ENCODE measurements around the gene CFAP77. TPM values are rescaled to one million over a fixed set of nuclear protein-coding genes. Genes with fewer than 3 reads are reported as not detected.

The CFAP77 gene
- total and polyA plus RNA-seq, 10 of the 15 experiments (the other 5 are each of a cell fraction or from before 2014, with no cell fraction given), result 0.33 TPM; not detected in 9

DNA sequence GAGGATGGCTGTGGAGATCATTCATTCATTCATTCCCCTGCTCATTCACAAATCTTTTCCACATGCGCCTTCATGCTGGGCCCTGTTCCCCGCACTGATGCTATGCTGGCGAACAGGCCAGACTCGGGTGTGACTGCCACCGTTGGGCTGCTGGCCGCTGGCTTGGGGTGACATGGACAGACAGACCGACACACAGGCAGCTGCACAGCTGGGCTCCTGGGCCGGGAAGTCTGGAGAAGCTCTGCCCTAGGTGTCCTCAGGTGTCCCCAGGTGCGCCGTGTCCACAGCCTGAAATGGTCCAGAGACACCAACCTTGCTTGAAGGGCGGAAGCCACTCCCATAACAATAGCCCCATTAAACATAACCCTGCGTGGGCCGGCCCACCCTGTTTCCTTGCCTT, 137.4 kb downstream of the CFAP77 start:
- ChIA-PET SMC1A (ENCODE audit: uncharacterized antibody, unreplicated experiment) (no interaction called here), RAD21 (ENCODE audit: unreplicated experiment) (no interaction called here), POLR2A (no interaction called here), CTCF (no interaction called here)
- no peak overlapping the region for H3K4me3 ChIP-seq
- H3K36me3 ChIP-seq (ENCODE audit: control insufficient read depth in 2 of 2, insufficient read depth in 2 of 2, low read length in 1 of 2), result no peaks in the 10 kb centered on the region
- H3K27ac ChIP-seq (ENCODE audit: control insufficient read depth, insufficient read depth), result no peak overlapping the region
- no peaks in the 10 kb centered on the region for H4K20me1 ChIP-seq (ENCODE audit: control insufficient read depth, insufficient read depth)
- no peak overlapping the region for H3K4me2 ChIP-seq (ENCODE audit: control insufficient read depth, insufficient read depth)
- FAIRE-seq, result no peak
- H3K4me1 ChIP-seq (ENCODE audit: control insufficient read depth, insufficient read depth, low read length), result no peaks in the 10 kb centered on the region
- TF ChIP-seq JUNB (IDR thresholded peaks at IDR 0.05) (no peak), RELA (IDR thresholded peaks at IDR 0.05; ENCODE audit: borderline replicate concordance, partially characterized antibody) (no peak), SMARCA5 (IDR thresholded peaks at IDR 0.05) (no peak), ZNF217 (IDR thresholded peaks at IDR 0.05) (no peak), GABPA (IDR thresholded peaks at IDR 0.05; ENCODE audit: low read depth) (no peak)
- intact Hi-C loops (cut with micrococcal nuclease; ENCODE audit: unreplicated experiment), result no loop called here
- no peak overlapping the region for H2AFZ ChIP-seq (ENCODE audit: control insufficient read depth, low read depth, low read length)
- no peak for DNase-seq (ENCODE audit: low read depth, low spot score)
- in situ Hi-C loops (cut with MboI), result no loop called here
- ATAC-seq, result no peak
- no peaks in the 10 kb centered on the region for H3K9me3 ChIP-seq (replicated peaks; ENCODE audit: control insufficient read depth, insufficient read depth, low read length)
- no TSS peak for BruUV-seq (replicated peaks)
- no peaks in the 10 kb centered on the region for H3K79me2 ChIP-seq (ENCODE audit: control insufficient read depth, insufficient read depth, low read length)
- WGBS (ENCODE audit: insufficient coverage, insufficient replicate concordance, low lambda C conversion rate, missing lambda C conversion rate), result 57% methylated on average over 13 of the region's 13 CpGs
- H3K9ac ChIP-seq (ENCODE audit: control insufficient read depth, insufficient read depth, low read length), result no peak overlapping the region
- no peaks in the 10 kb centered on the region; a peak in 2 of 4 replicates for H3K27me3 ChIP-seq (replicated peaks in 1 of 2; ENCODE audit: control insufficient read depth in 2 of 2, insufficient read depth in 2 of 2, low read length in 1 of 2)

DNA sequence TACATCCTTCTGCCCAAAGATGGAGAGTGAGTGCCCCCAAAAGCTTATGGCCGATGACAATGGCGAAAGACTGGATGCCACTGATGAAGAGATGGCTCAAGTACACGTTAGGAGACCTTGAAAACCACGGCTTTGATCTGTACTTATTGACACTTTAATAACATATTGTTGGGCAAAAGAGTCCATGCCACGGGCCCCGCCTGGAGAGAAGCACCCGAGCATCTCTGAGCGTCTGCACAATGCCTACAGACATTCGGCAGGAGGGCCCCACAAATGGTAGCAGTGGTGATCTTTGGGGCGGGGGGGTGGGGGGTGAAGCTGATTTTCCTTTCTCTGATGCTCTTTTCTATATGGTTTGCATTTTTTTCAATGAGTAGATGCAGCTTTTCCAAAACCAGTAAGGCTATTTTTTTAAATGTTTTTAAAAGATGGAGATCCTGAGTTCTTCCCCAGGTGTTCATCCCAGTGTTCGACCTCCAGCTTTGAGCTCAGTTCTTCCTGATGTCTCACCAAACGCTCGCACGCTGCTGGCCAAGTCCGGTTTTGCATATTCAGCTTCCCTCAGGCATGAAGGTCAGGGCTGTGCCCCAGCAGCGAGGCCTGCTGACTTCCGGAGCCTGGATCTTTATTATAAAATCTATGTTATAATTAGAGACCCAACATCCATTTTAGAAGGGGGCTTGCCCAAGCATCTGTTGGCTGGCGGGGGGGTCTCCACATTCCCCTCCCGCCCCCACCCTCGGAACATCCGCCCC, 138.1 kb downstream of the CFAP77 start:
- no peak for FAIRE-seq
- CTCF ChIA-PET, result interaction anchor here (2.1 kb wide), 1 partner anchor 354 kb away, joined by 5 read pairs; no protein-coding TSS in a partner anchor
- BruUV-seq (replicated peaks), result no TSS peak
- H3K27ac ChIP-seq (ENCODE audit: control insufficient read depth, insufficient read depth), result no peak overlapping the region
- H3K79me2 ChIP-seq (ENCODE audit: control insufficient read depth, insufficient read depth, low read length), result no peaks in the 10 kb centered on the region
- WGBS (ENCODE audit: insufficient coverage, insufficient replicate concordance, low lambda C conversion rate, missing lambda C conversion rate), result 18% methylated on average over 17 of the region's 21 CpGs
- RAD21 ChIA-PET (ENCODE audit: unreplicated experiment), result no interaction called here
- H3K4me1 ChIP-seq (ENCODE audit: control insufficient read depth, insufficient read depth, low read length), result no peaks in the 10 kb centered on the region
- no peak overlapping the region for H3K9ac ChIP-seq (ENCODE audit: control insufficient read depth, insufficient read depth, low read length)
- H2AFZ ChIP-seq (ENCODE audit: control insufficient read depth, low read depth, low read length), result no peak overlapping the region
- no peak for ATAC-seq
- H3K4me3 ChIP-seq, result no peak overlapping the region
- no peaks in the 10 kb centered on the region for H3K36me3 ChIP-seq (ENCODE audit: control insufficient read depth in 2 of 2, insufficient read depth in 2 of 2, low read length in 1 of 2)
- SMC1A ChIA-PET (ENCODE audit: uncharacterized antibody, unreplicated experiment), result no interaction called here
- in situ Hi-C loops (cut with MboI) (no loop called here), intact Hi-C loops (cut with micrococcal nuclease; ENCODE audit: unreplicated experiment) (no loop called here)
- H3K9me3 ChIP-seq (replicated peaks; ENCODE audit: control insufficient read depth, insufficient read depth, low read length), result no peaks in the 10 kb centered on the region
- no peak for DNase-seq (ENCODE audit: low read depth, low spot score)
- no peaks in the 10 kb centered on the region; a peak in 2 of 4 replicates for H3K27me3 ChIP-seq (replicated peaks in 1 of 2; ENCODE audit: control insufficient read depth in 2 of 2, insufficient read depth in 2 of 2, low read length in 1 of 2)
- no peak overlapping the region for H3K4me2 ChIP-seq (ENCODE audit: control insufficient read depth, insufficient read depth)
- POLR2A ChIA-PET, result no interaction called here
- no peaks in the 10 kb centered on the region for H4K20me1 ChIP-seq (ENCODE audit: control insufficient read depth, insufficient read depth)
- TF ChIP-seq FOXM1 (IDR thresholded peaks at IDR 0.05; ENCODE audit: low read depth, low read length) (no peak), SMARCA5 (IDR thresholded peaks at IDR 0.05) (no peak), NR2C2 (IDR thresholded peaks at IDR 0.05; ENCODE audit: borderline replicate concordance, control insufficient read depth, insufficient read length, low read depth) (no peak), RCOR1 (conservative IDR thresholded peaks at IDR 0.05; ENCODE audit: low read depth, low read length) (no peak)
- TF ChIP-seq, protein P1, sequence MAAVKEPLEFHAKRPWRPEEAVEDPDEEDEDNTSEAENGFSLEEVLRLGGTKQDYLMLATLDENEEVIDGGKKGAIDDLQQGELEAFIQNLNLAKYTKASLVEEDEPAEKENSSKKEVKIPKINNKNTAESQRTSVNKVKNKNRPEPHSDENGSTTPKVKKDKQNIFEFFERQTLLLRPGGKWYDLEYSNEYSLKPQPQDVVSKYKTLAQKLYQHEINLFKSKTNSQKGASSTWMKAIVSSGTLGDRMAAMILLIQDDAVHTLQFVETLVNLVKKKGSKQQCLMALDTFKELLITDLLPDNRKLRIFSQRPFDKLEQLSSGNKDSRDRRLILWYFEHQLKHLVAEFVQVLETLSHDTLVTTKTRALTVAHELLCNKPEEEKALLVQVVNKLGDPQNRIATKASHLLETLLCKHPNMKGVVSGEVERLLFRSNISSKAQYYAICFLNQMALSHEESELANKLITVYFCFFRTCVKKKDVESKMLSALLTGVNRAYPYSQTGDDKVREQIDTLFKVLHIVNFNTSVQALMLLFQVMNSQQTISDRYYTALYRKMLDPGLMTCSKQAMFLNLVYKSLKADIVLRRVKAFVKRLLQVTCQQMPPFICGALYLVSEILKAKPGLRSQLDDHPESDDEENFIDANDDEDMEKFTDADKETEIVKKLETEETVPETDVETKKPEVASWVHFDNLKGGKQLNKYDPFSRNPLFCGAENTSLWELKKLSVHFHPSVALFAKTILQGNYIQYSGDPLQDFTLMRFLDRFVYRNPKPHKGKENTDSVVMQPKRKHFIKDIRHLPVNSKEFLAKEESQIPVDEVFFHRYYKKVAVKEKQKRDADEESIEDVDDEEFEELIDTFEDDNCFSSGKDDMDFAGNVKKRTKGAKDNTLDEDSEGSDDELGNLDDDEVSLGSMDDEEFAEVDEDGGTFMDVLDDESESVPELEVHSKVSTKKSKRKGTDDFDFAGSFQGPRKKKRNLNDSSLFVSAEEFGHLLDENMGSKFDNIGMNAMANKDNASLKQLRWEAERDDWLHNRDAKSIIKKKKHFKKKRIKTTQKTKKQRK (IDR thresholded peaks at IDR 0.05; ENCODE audit: low read depth, low read length), result no peak
